Amniotic epithelial cell (primary cell): ENCODE data around the gene RPAP2.

Experiments
- DNase-seq: peaks from one replicate; pipeline ENCODE4 v3.0.0-alpha.2; 2010; ENCODE audit warnings: low read depth

The RPAP2 gene

DNA sequence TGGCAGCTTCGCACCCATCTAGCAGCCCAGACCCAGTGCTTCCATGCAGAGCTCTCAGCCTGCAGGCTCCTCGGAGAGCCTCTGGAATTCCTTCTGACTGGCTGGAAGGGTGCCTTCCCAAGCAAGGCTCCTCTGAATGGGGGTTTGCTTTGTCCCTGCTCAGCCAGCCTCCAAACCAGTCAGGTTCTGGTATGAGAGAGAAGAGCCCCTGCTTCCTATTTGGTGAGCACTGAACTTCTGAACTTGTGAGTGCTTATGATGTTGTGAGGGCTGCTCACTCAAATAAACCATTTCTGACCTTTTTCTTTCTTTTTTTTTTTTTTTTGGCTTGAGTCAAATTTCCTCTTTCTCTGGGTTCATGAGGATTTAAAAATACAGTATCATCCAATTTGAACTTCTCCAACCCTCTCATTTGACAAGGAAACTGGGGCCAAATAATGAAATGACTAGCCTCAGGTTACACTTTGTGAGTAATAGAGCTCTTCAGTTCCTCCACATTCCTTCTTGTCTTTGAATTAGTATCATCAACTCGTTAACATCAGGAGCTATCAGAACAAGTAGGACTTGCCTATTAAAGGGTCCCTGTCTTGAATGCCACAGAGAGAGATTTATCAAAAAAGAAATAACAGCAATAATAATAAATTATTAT is 148.3 kb downstream of the RPAP2 start:
- peak; percentile 22 for DNase-seq

DNA sequence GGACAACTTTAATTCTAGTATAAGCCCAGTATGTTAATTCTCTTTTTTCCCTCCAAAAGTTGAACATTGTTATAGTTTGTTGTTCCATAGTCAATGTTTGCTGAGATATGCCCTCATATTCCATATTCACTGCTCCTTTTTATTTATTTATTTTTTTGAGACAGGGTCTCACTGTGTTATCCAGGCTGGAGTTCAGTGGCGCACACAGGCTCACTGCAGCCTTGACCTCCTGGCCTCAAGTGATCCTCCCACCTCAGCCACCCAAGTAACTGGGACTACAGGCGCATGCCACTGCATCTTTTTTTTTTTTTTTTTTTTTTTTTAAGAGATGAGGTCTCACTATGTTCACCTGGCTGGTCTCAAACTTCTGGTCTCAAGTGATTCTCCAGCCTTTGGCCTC is 149.1 kb downstream of the RPAP2 start:
- DNase-seq = no peak
